Skeletal muscle tissue (tissue), 4 donors: ENCODE data around the gene PITX3. TPM values are rescaled to one million over a fixed set of nuclear protein-coding genes. Genes with fewer than 3 reads are reported as not detected.

Experiments used
- H3K27ac ChIP-seq: one replicate; pipeline ENCODE4 v1.7.0; 2013; ENCODE audit warnings: mild to moderate bottlenecking, low read depth, low read length, inconsistent platforms
- H3K27me3 ChIP-seq, 3 donors: one replicate each; pipeline ENCODE4 v1.7.0; 2013; ENCODE audit warnings: low read length in 3 of 3; ENCODE audit not compliant: control insufficient read depth in 3 of 3, insufficient read depth in 3 of 3
- H3K36me3 ChIP-seq, 3 donors: one replicate each; pipeline ENCODE4 v1.7.0; 2013; ENCODE audit warnings: low read length in 3 of 3; ENCODE audit not compliant: control insufficient read depth in 3 of 3, insufficient read depth in 3 of 3
- H3K4me1 ChIP-seq, 3 donors: one replicate each; pipeline ENCODE4 v1.7.0; 2013; ENCODE audit warnings: low read length in 3 of 3, mild to moderate bottlenecking in 3 of 3; ENCODE audit not compliant: control insufficient read depth in 3 of 3, insufficient read depth in 3 of 3
- H3K4me3 ChIP-seq, 3 donors: one replicate each; pipeline ENCODE4 v1.7.0; 2013; ENCODE audit warnings: low read length in 3 of 3
- H3K9ac ChIP-seq, 3 donors: one replicate each; pipeline ENCODE4 v1.7.0; 2013; ENCODE audit warnings: low read length in 3 of 3, mild to moderate bottlenecking in 3 of 3, moderate library complexity in 2 of 3, low read depth in 1 of 3
- H3K9me3 ChIP-seq, 3 donors: one replicate each; pipeline ENCODE4 v1.7.0; 2013; ENCODE audit warnings: low read length in 3 of 3; ENCODE audit not compliant: control insufficient read depth in 3 of 3
- total RNA-seq: library from RNA; depleted of rRNA; stranded (reverse); fragments of >200 nt; gene quantifications from one replicate; pipeline ENCODE4 v1.2.3, GENCODE V29; 2014
- donor health status: Osteomylitis.

PITX3 gene
- total RNA-seq, 1 donor from 2014 or later = 4.2 TPM

DNA sequence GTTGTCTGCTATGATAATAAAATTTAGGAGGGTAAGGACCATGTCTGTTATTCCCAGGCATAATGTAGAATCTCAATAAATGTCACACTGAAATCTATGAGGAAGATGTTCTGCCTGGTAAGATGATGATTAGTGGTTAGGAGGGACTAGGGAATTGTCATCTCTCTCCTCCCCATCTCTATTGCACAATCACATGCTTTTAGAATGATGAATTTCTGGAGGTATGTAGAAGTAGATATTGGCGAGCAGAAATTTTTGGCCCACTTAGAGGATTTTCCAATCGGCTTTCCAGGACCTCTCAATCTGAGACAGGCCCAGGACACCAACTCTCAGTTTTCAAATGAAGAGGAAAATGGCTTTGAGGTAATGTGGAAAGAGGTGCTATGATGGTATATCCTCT lies 2.0 kb upstream of the PITX3 start:
- no peak overlapping the region for H3K27ac ChIP-seq
- H3K9me3 ChIP-seq = no peaks in the 10 kb centered on the region
- H3K9ac ChIP-seq = peak overlapping the region in 1 of 3 donors; percentile 16
- peaks cover 0 to 3% (median 0%) of the 10 kb centered on the region in 3 donors for H3K27me3 ChIP-seq
- H3K4me1 ChIP-seq = peaks cover 56 to 73% (median 70%) of the 10 kb centered on the region in 3 donors
- no peak overlapping the region for H3K4me3 ChIP-seq
- H3K36me3 ChIP-seq = no peaks in the 10 kb centered on the region

DNA sequence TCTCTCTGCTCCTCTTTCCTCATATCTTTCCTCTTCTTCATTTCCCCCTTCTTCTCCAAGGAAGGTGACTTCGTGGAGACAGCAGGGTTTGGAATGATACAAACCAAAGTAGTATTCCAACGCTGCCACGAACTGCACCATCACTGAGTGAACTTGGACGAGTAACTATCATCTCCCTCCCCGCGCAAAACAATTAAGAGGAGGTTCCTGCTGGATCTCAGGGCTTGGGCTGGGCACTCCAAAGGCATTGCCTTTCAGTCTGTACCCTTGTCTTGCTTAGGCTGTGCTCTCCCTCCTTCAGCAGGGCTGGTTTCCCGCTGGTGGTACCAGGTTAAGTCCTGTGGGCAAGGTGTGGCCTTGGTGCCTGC lies 790 bp upstream of the PITX3 start:
- peak overlapping the region; percentile 62 to 87 (median 84) for H3K4me3 ChIP-seq
- H3K9me3 ChIP-seq = no peaks in the 10 kb centered on the region
- peak overlapping the region; percentile 62 to 89 (median 70) for H3K9ac ChIP-seq
- peaks cover 44 to 71% (median 68%) of the 10 kb centered on the region in 3 donors for H3K4me1 ChIP-seq
- peak overlapping the region; percentile 84 for H3K27ac ChIP-seq
- no peaks in the 10 kb centered on the region for H3K36me3 ChIP-seq
- peaks cover 0 to 3% (median 0%) of the 10 kb centered on the region in 3 donors for H3K27me3 ChIP-seq

DNA sequence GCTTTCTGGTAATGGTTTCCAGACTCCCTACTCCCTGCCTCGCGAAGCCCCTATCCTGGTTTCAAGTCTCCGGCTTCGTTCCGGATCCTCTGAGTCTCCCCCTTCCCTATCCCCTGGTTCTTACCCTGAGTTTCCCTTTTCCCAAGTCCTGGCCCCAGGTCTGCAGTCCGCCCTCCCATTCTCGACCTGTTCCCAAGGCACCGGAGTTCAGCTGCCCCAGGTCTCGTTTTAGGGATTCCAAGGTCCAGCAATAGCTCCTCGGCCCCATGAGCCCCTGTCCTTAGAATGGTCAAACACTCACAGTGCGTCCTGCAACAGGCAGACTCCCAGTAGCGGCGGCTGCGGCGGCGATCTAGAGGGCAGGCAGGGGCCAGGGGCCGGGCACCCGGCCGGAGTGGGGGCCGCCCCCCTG lies 274 bp downstream of the PITX3 start:
- Histone ChIP-seq H3K9ac (peak overlapping the region; percentile 87 to 90 (median 89)), H3K4me1 (peaks cover 34 to 71% (median 68%) of the 10 kb centered on the region in 3 donors), H3K27me3 (peaks cover 0 to 3% (median 0%) of the 10 kb centered on the region in 3 donors), H3K36me3 (no peaks in the 10 kb centered on the region), H3K27ac (peak overlapping the region; percentile 84), H3K4me3 (peak overlapping the region; percentile 84 to 89 (median 87)), H3K9me3 (no peaks in the 10 kb centered on the region)

DNA sequence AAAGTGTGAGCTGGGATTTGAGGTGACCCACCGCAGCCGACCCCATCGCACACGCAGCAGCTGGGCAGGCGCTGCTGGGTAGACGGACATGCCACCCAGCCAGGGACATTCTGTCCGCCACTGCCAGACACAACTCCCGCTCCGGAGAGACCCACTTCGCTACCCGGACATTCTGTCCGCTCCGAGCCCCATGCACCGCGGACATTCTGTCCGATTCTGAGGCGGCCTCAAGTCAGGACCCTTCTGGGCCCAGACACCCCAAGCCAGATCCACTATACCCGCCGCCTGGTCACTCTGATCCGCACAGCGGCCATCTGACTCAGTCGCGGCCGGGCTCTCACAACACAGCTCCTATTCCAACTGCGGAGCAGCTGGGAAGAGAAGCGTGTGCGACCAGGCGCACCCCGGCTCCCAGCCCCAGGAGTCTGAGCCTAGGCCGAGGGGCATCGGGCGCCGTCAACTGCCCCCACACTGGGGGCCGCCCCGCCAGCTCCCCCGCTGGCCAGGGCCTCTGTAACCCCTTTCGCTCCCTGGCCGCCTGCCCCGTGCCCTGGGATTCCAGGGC lies 763 bp downstream of the PITX3 start:
- H3K9ac ChIP-seq = peak overlapping the region; percentile 87 to 90 (median 89)
- H3K9me3 ChIP-seq = no peaks in the 10 kb centered on the region
- H3K27me3 ChIP-seq = peaks cover 0 to 3% (median 0%) of the 10 kb centered on the region in 3 donors
- H3K27ac ChIP-seq = peak overlapping the region; percentile 84
- H3K4me3 ChIP-seq = peak overlapping the region; percentile 84 to 89 (median 87)
- H3K36me3 ChIP-seq = no peaks in the 10 kb centered on the region
- peaks cover 36 to 74% (median 72%) of the 10 kb centered on the region in 3 donors for H3K4me1 ChIP-seq

DNA sequence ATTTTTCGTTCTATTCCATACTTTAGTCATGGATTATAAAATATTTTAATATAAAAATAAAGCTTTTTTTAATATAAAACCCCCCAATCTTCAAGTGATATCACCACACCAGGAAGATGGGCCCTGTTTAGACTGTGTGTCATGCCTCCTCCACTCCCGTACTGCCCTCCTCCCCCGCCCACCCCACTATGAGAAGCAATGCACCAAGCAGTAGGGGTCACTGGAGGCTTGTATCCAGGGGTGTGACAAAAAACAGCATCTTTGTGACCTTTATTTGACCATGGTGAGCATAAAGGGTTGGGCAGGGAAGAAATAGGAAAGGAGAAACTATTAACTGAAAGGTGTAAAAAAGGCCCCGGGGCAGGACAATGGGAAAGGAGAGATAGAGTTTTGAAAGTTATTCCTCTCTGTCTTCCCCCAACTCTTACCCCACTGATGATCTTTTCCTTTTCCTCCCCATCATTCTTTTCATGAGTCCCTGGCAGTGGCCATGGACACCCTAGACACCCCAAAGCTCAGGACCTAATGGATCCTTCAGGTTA lies 3.5 kb downstream of the PITX3 start:
- H3K27me3 ChIP-seq = peaks cover 0 to 5% (median 3%) of the 10 kb centered on the region in 3 donors
- H3K4me3 ChIP-seq = no peak overlapping the region
- H3K36me3 ChIP-seq = no peaks in the 10 kb centered on the region
- no peak overlapping the region for H3K9ac ChIP-seq
- H3K9me3 ChIP-seq = no peaks in the 10 kb centered on the region
- no peak overlapping the region for H3K27ac ChIP-seq
- peaks cover 25 to 82% (median 75%) of the 10 kb centered on the region in 3 donors for H3K4me1 ChIP-seq

DNA sequence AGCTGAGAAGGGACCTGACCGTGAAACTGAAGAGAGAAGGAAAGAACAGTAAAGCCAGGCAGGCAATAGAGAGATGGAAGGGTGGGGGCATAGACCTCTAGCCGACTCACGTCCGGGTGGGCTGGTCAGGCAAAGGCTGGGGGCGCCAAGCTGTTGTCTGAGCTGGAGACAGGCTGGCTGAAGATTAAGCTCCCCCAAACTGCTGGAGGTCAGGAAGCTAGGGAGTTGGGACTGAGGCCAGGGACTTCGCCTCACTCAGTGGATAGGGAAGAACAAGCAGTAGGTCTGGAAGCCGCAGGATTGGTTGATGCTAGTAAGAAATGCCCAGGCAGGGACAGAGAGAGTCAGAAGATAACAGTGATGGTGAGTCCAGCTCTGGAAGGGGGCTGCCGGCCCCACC lies 5.3 kb downstream of the PITX3 start:
- Histone ChIP-seq H3K9ac (peak overlapping the region in 1 of 3 donors; percentile 50), H3K4me3 (no peak overlapping the region), H3K27me3 (peaks cover 2 to 7% (median 6%) of the 10 kb centered on the region in 3 donors), H3K9me3 (no peaks in the 10 kb centered on the region), H3K27ac (no peak overlapping the region), H3K4me1 (peaks cover 13 to 70% (median 65%) of the 10 kb centered on the region in 3 donors), H3K36me3 (no peaks in the 10 kb centered on the region)

DNA sequence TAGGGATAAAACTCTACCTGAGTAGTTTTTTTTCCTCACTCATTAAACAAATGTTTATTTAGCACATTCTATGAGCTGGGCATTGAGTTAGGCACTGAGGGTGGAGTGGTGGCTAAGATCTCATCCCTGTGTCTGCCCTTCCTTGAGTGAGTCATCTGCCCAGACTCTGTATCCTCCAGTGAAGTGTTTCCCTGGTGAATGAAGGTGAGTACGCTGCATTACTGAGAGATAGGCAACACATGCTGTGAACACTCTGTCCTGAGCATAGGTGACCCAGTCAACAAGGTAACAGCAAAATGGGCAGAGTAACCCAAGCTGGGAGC lies 5.8 kb downstream of the PITX3 start:
- H3K4me1 ChIP-seq = peaks cover 9 to 65% (median 62%) of the 10 kb centered on the region in 3 donors
- H3K4me3 ChIP-seq = peak overlapping the region in 1 of 3 donors; percentile 29
- H3K36me3 ChIP-seq = no peaks in the 10 kb centered on the region
- H3K27ac ChIP-seq = no peak overlapping the region
- no peaks in the 10 kb centered on the region for H3K9me3 ChIP-seq
- peaks cover 0 to 11% (median 6%) of the 10 kb centered on the region in 3 donors for H3K27me3 ChIP-seq
- H3K9ac ChIP-seq = peak overlapping the region in 1 of 3 donors; percentile 50

DNA sequence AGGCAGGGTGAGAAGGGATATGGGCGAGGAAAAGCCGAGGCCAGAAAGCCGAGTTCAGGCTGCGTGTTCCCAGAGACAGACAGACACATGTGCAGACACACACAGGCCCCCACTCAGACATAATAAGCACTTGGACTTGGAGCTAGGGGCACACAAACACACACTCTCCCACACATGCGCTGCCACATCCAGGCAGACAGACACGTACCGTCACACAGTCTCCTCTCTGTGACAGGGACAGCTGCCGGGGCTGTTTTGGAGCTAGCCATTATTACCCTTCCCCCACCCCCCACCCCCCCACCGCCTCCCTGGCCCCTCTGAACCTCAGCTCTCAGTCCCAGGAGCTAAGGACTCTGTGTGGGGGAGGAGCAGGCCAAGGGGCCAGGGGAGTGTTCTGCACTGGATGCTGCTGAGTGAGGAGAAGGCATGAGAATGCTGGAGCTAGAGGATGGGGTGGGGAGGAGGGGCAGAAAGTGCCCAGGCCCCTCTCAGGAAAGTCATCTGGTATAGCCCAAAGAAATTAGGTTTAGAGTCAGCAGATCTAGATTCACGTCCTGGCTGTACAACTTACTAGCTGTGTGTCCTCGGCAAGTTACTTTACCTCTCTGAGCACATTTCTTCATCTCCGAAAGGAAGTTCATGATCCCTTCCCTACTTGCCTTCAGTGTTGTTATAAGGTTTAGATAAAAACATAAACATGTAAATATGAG lies 6.3 kb downstream of the PITX3 start:
- peak overlapping the region in 2 of 3 donors; percentile 38 to 60 for H3K9ac ChIP-seq
- peaks cover 0 to 11% (median 6%) of the 10 kb centered on the region in 3 donors for H3K27me3 ChIP-seq
- H3K4me1 ChIP-seq = peaks cover 8 to 64% (median 61%) of the 10 kb centered on the region in 3 donors
- H3K36me3 ChIP-seq = no peaks in the 10 kb centered on the region
- no peak overlapping the region for H3K27ac ChIP-seq
- peak overlapping the region in 1 of 3 donors; percentile 29 for H3K4me3 ChIP-seq
- H3K9me3 ChIP-seq = no peaks in the 10 kb centered on the region

DNA sequence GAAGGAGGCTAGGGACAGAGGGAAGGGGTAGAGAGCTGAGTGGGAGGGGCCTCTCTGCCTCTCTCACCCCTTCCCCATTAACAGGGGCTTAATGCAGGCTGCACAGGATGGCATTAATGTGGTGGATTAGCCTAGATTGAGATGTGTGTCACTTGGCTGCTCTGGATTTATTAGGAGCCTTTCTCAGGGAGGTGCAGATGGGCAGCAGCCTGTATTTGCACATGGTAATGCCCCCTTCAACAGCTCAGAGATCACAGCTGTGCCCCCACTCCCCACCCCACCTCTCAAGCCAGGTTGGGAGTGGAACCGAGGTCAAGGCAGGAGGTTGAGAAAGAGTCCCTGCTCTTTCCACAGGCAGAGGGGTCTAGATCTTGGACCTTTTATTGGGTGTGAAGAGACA lies 7.3 kb downstream of the PITX3 start:
- Histone ChIP-seq H3K36me3 (no peaks in the 10 kb centered on the region), H3K9ac (peak overlapping the region in 2 of 3 donors; percentile 51 to 60), H3K4me3 (no peak overlapping the region), H3K27ac (no peak overlapping the region), H3K4me1 (peaks cover 8 to 59% (median 57%) of the 10 kb centered on the region in 3 donors), H3K27me3 (peaks cover 0 to 11% (median 7%) of the 10 kb centered on the region in 3 donors), H3K9me3 (no peaks in the 10 kb centered on the region)
